ENCODE results near the gene MIER2. TPM values are rescaled to one million over a fixed set of nuclear protein-coding genes. Genes with fewer than 3 reads are reported as not detected.

The MIER2 gene
- polyA plus RNA-seq, 1 donor from 2014 or later: 16.0 TPM

Other genes with a start within 250 kb of the MIER2 start
- 0.90 TPM in 1 of 2 replicates, not detected in the other for gene OR4F17, start 237.7 kb downstream of the MIER2 start, polyA plus RNA-seq
- gene PLPP2, start 53.4 kb downstream of the MIER2 start, polyA plus RNA-seq: 2.1 and 2.8 TPM in 2 replicates
- gene C2CD4C, start 64.4 kb upstream of the MIER2 start, polyA plus RNA-seq: 21.4 and 22.8 TPM in 2 replicates
- gene SHC2, start 116.2 kb upstream of the MIER2 start, polyA plus RNA-seq: 75.8 and 81.2 TPM in 2 replicates
- 0.22 and 1.0 TPM in 2 replicates for gene MADCAM1, start 151.7 kb upstream of the MIER2 start, polyA plus RNA-seq
- gene TPGS1, start 162.7 kb upstream of the MIER2 start, polyA plus RNA-seq: 79.6 and 83.2 TPM in 2 replicates
- gene CDC34, start 187.0 kb upstream of the MIER2 start, polyA plus RNA-seq: 155 and 172 TPM in 2 replicates
- gene GZMM, start 199.3 kb upstream of the MIER2 start, polyA plus RNA-seq: 0.38 and 0.72 TPM in 2 replicates
- gene BSG, start 227.8 kb upstream of the MIER2 start, polyA plus RNA-seq: 209 and 214 TPM in 2 replicates
- gene HCN2, start 245.1 kb upstream of the MIER2 start, polyA plus RNA-seq: 4.7 and 6.4 TPM in 2 replicates

All from neural cell (in vitro differentiated cells).